ENCODE results near the gene GOSR2.

DNA sequence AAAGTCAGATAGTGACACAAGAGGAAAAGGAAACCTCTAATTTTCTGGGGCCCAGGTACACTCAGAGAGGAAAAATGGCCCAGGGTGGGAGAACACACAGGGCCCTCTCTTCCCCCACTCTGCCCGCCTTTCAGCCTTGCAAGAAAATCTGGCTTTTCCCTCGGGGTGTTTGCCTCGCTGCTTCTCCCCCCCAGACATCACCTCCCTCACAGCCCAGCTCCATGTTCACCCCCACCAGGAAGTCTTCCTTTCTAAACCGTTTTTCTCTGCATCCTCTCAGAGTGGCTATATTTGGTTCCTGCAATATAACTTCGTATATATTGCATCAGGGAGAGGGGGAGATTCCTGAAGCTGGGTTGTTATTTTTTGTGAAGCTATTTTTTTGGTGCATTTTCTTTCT, 28.7 kb downstream of the GOSR2 start:
- TF ChIP-seq FOXM1 (IDR thresholded peaks at IDR 0.05; ENCODE audit: borderline replicate concordance) (no peak), L3MBTL2 (conservative IDR thresholded peaks at IDR 0.05) (no peak), SP1 (IDR thresholded peaks at IDR 0.05) (no peak), NFRKB (IDR thresholded peaks at IDR 0.05) (no peak), ZNF384 (IDR thresholded peaks at IDR 0.05) (no peak), ELF4 (IDR thresholded peaks at IDR 0.05) (no peak), HDGF (IDR thresholded peaks at IDR 0.05; ENCODE audit: borderline replicate concordance) (no peak), LEF1 (IDR thresholded peaks at IDR 0.05; ENCODE audit: borderline replicate concordance) (no peak), ARNT (IDR thresholded peaks at IDR 0.05) (no peak), FOXK2 (IDR thresholded peaks at IDR 0.05) (no peak), BHLHE40 (IDR thresholded peaks at IDR 0.05; ENCODE audit: borderline replicate concordance) (no peak), SUZ12 (IDR thresholded peaks at IDR 0.05) (no peak)
- TF ChIP-seq, protein P1, sequence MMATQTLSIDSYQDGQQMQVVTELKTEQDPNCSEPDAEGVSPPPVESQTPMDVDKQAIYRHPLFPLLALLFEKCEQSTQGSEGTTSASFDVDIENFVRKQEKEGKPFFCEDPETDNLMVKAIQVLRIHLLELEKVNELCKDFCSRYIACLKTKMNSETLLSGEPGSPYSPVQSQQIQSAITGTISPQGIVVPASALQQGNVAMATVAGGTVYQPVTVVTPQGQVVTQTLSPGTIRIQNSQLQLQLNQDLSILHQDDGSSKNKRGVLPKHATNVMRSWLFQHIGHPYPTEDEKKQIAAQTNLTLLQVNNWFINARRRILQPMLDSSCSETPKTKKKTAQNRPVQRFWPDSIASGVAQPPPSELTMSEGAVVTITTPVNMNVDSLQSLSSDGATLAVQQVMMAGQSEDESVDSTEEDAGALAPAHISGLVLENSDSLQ (IDR thresholded peaks at IDR 0.05): no peak
